NCI-H345 treated with DMSO at 0.1 percent for 48 hours (cell line): ENCODE results near the gene BEX2.

Experiments
- DNase-seq: peaks from one replicate; lab custom pipeline; 2025; ENCODE audit not compliant: unreplicated experiment; lab: John Stamatoyannopoulos, UW

Gene BEX2

GRCh38 chrX:103274284-103274683, 36.5 kb downstream of the BEX2 start:
- DNase-seq: no peak
